DMS53 (cell line): ENCODE results near the gene VSIG10L2.
A peak's percentile ranks its signal among the peaks of the same experiment; 100 is the strongest.

Source experiments
- DNase-seq: peaks from one replicate; lab custom pipeline; 2025; lab: John Stamatoyannopoulos, UW

VSIG10L2 gene

GRCh38 chr11:125929445-125930075 lies 16.3 kb upstream of the VSIG10L2 start:
- DNase-seq, result no peak

GRCh38 chr11:125930076-125930450 lies 15.8 kb upstream of the VSIG10L2 start:
- no peak for DNase-seq

- no peak for DNase-seq
Measured at GRCh38 chr11:125931116-125931515, 14.7 kb upstream of the VSIG10L2 start.

- no peak for DNase-seq
Measured at GRCh38 chr11:125931668-125932067, 14.2 kb upstream of the VSIG10L2 start.

- no peak for DNase-seq
Measured at GRCh38 chr11:125932301-125932700, 13.5 kb upstream of the VSIG10L2 start.

GRCh38 chr11:125933030-125933813 lies 12.6 kb upstream of the VSIG10L2 start:
- DNase-seq, result no peak

- no peak for DNase-seq
Measured at GRCh38 chr11:125934473-125934872, 11.4 kb upstream of the VSIG10L2 start.

- DNase-seq, result peak; percentile 23
Measured at GRCh38 chr11:125935056-125935455, 10.8 kb upstream of the VSIG10L2 start.

- DNase-seq, result no peak
Measured at GRCh38 chr11:125935618-125936199, 10.1 kb upstream of the VSIG10L2 start.

- no peak for DNase-seq
Measured at GRCh38 chr11:125938418-125938817, 7.4 kb upstream of the VSIG10L2 start.

- no peak for DNase-seq
Measured at GRCh38 chr11:125939081-125939521, 6.7 kb upstream of the VSIG10L2 start.

- DNase-seq, result no peak
Measured at GRCh38 chr11:125940145-125940544, 5.7 kb upstream of the VSIG10L2 start.

GRCh38 chr11:125941267-125941618 lies 4.6 kb upstream of the VSIG10L2 start:
- DNase-seq, result peak; percentile 41

GRCh38 chr11:125941619-125942611 lies 3.9 kb upstream of the VSIG10L2 start:
- DNase-seq, result peak; percentile 95

- DNase-seq, result no peak
Measured at GRCh38 chr11:125942771-125943428, 2.9 kb upstream of the VSIG10L2 start.

- DNase-seq, result no peak
Measured at GRCh38 chr11:125943661-125944349, 2.0 kb upstream of the VSIG10L2 start.

- no peak for DNase-seq
Measured at GRCh38 chr11:125944350-125945010, 1.4 kb upstream of the VSIG10L2 start.

- peak; percentile 75 for DNase-seq
Measured at GRCh38 chr11:125945011-125945796, 640 bp upstream of the VSIG10L2 start.

GRCh38 chr11:125946712-125947418 lies 1.0 kb downstream of the VSIG10L2 start:
- no peak for DNase-seq
